Prostate gland (tissue), 2 donors: Measurements from ENCODE around the gene PANK2.
"Not testable (repeated sequence)": the region's sequence is repeated elsewhere in the genome, so short reads cannot be mapped to it uniquely, and the experiment has no call there.

ENCODE experiments used
- CTCF ChIP-seq, 4 experiments: fragments of 200-600 bp in 2 of 4; fragments of 450-650 bp in 2 of 4; sonication (generic) in 2 of 4; IDR thresholded peaks; 1 replicate in 3 of 4; 2 replicates in 1 of 4; pipeline ENCODE4 v1.5.1; 2016 to 2019; ENCODE audit warnings: antibody characterized with exemption in 4 of 4, mild to moderate bottlenecking in 2 of 4, moderate library complexity in 2 of 4
- POLR2A ChIP-seq: fragments of 450-650 bp; IDR thresholded peaks from one replicate; pipeline ENCODE4 v1.6.1; 2016; ENCODE audit warnings: antibody characterized with exemption, mild to moderate bottlenecking

GRCh38 chr20:3946666-3947065, 57.5 kb downstream of the PANK2 start:
- not testable (repeated sequence) for TF ChIP-seq CTCF (IDR thresholded peaks at IDR 0.05); POLR2A
